PC-9 (cell line): ENCODE measurements around the gene SFSWAP.

ENCODE experiments used
- CTCF ChIP-seq: fragments of 200-600 bp; sonication (generic); conservative IDR thresholded peaks from 2 replicates; pipeline ENCODE4 v1.6.1; 2017; ENCODE audit warnings: mixed run types, antibody characterized with exemption, mild to moderate bottlenecking, moderate library complexity
- EZH2 ChIP-seq: fragments of 200-600 bp; sonication (generic); IDR thresholded peaks from 2 replicates; pipeline ENCODE4 v1.8.0; 2017; ENCODE audit warnings: antibody characterized with exemption, low read depth

- TF ChIP-seq CTCF (no peak), EZH2 (no peak)
These were observed 42.9 kb downstream of the SFSWAP start for GRCh38 chr12:131753757-131754156.
